Activated T-cell treated with anti-CD3 and anti-CD28 coated beads, Interleukin-2, amount 50 U/mL, for 24 hours (primary cell): ENCODE results near the gene STAG1.
"Not testable (repeated sequence)": the region's sequence is repeated elsewhere in the genome, so short reads cannot be mapped to it uniquely, and the experiment has no call there.

Source experiments
- DNase-seq: peaks from one replicate; pipeline ENCODE4 v3.0.0-alpha.2; 2020
- H3K27ac Mint-ChIP-seq: 2 replicates; pipeline ENCODE4 v1.8.0; 2020; ENCODE audit warnings: mild to moderate bottlenecking, mixed read lengths
- H3K27me3 Mint-ChIP-seq: 2 replicates; pipeline ENCODE4 v1.8.0; 2020; ENCODE audit warnings: mixed read lengths
- H3K36me3 Mint-ChIP-seq: 2 replicates; pipeline ENCODE4 v1.8.0; 2020; ENCODE audit warnings: low read depth, mixed read lengths
- H3K4me1 Mint-ChIP-seq: 2 replicates; pipeline ENCODE4 v1.8.0; 2020; ENCODE audit warnings: low read depth, mixed read lengths
- H3K4me3 Mint-ChIP-seq: 2 replicates; pipeline ENCODE4 v1.8.0; 2020; ENCODE audit warnings: mild to moderate bottlenecking, moderate library complexity, mixed read lengths
- H3K9me3 Mint-ChIP-seq: 2 replicates; pipeline ENCODE4 v1.8.0; 2020; ENCODE audit warnings: mixed read lengths

Gene STAG1

GRCh38 chr3:136731274-136731884 lies 20.8 kb downstream of the STAG1 start:
- no peak for DNase-seq
- Mint-ChIP-seq H3K27ac (peak overlapping the region; percentile 38), H3K27me3 (no peaks in the 10 kb centered on the region), H3K9me3 (no peaks in the 10 kb centered on the region), H3K36me3 (peaks cover 6% of the 10 kb centered on the region), H3K4me1 (peaks cover 76% of the 10 kb centered on the region), H3K4me3 (no peak overlapping the region)

- Mint-ChIP-seq H3K4me3 (no peak overlapping the region), H3K9me3 (no peaks in the 10 kb centered on the region), H3K27me3 (no peaks in the 10 kb centered on the region), H3K27ac (peak overlapping the region; percentile 38), H3K36me3 (no peaks in the 10 kb centered on the region), H3K4me1 (peaks cover 75% of the 10 kb centered on the region)
- no peak for DNase-seq
Measured at GRCh38 chr3:136730595-136731273, 21.4 kb downstream of the STAG1 start.

- Mint-ChIP-seq H3K27me3 (no peaks in the 10 kb centered on the region), H3K36me3 (peaks cover 8% of the 10 kb centered on the region), H3K9me3 (no peaks in the 10 kb centered on the region), H3K4me1 (peaks cover 70% of the 10 kb centered on the region), H3K4me3 (no peak overlapping the region), H3K27ac (no peak overlapping the region)
- DNase-seq: no peak
Measured at GRCh38 chr3:136728918-136729317, 23.3 kb downstream of the STAG1 start.

GRCh38 chr3:136728473-136728872 lies 23.7 kb downstream of the STAG1 start:
- Mint-ChIP-seq H3K36me3 (peaks cover 8% of the 10 kb centered on the region), H3K9me3 (no peaks in the 10 kb centered on the region), H3K27me3 (no peaks in the 10 kb centered on the region), H3K4me1 (peaks cover 68% of the 10 kb centered on the region), H3K4me3 (no peak overlapping the region), H3K27ac (no peak overlapping the region)
- DNase-seq: no peak

GRCh38 chr3:136725468-136725867 lies 26.7 kb downstream of the STAG1 start:
- H3K4me1 Mint-ChIP-seq: peaks cover 52% of the 10 kb centered on the region
- no peaks in the 10 kb centered on the region for H3K9me3 Mint-ChIP-seq
- no peaks in the 10 kb centered on the region for H3K27me3 Mint-ChIP-seq
- H3K4me3 Mint-ChIP-seq: no peak overlapping the region
- H3K27ac Mint-ChIP-seq: no peak overlapping the region
- peaks cover 21% of the 10 kb centered on the region for H3K36me3 Mint-ChIP-seq
- DNase-seq: no peak

GRCh38 chr3:136722916-136723315 lies 29.3 kb downstream of the STAG1 start:
- H3K9me3 Mint-ChIP-seq, DNase-seq, H3K27ac Mint-ChIP-seq, H3K27me3 Mint-ChIP-seq, H3K4me3 Mint-ChIP-seq: not testable (repeated sequence)
- Mint-ChIP-seq H3K36me3 (peaks cover 39% of the 10 kb centered on the region), H3K4me1 (peaks cover 43% of the 10 kb centered on the region)

- H3K4me3 Mint-ChIP-seq, H3K27ac Mint-ChIP-seq, DNase-seq, H3K27me3 Mint-ChIP-seq, H3K9me3 Mint-ChIP-seq: not testable (repeated sequence)
- Mint-ChIP-seq H3K4me1 (peaks cover 43% of the 10 kb centered on the region), H3K36me3 (peaks cover 40% of the 10 kb centered on the region)
Measured at GRCh38 chr3:136722399-136722798, 29.8 kb downstream of the STAG1 start.

GRCh38 chr3:136720091-136720490 lies 32.1 kb downstream of the STAG1 start:
- H3K4me3 Mint-ChIP-seq: no peak overlapping the region
- no peak overlapping the region for H3K27ac Mint-ChIP-seq
- H3K4me1 Mint-ChIP-seq: peaks cover 32% of the 10 kb centered on the region
- H3K9me3 Mint-ChIP-seq: no peaks in the 10 kb centered on the region
- H3K27me3 Mint-ChIP-seq: no peaks in the 10 kb centered on the region
- H3K36me3 Mint-ChIP-seq: peaks cover 39% of the 10 kb centered on the region
- no peak for DNase-seq

GRCh38 chr3:136716629-136717028 lies 35.5 kb downstream of the STAG1 start:
- no peak for DNase-seq
- peaks cover 35% of the 10 kb centered on the region for H3K4me1 Mint-ChIP-seq
- H3K27ac Mint-ChIP-seq: peak overlapping the region; percentile 22
- H3K4me3 Mint-ChIP-seq: no peak overlapping the region
- no peaks in the 10 kb centered on the region for H3K9me3 Mint-ChIP-seq
- H3K36me3 Mint-ChIP-seq: peaks cover 47% of the 10 kb centered on the region
- no peaks in the 10 kb centered on the region for H3K27me3 Mint-ChIP-seq

GRCh38 chr3:136714020-136714419 lies 38.2 kb downstream of the STAG1 start:
- H3K4me3 Mint-ChIP-seq: no peak overlapping the region
- no peak for DNase-seq
- peaks cover 30% of the 10 kb centered on the region for H3K4me1 Mint-ChIP-seq
- H3K27me3 Mint-ChIP-seq: no peaks in the 10 kb centered on the region
- H3K27ac Mint-ChIP-seq: no peak overlapping the region
- H3K36me3 Mint-ChIP-seq: peaks cover 44% of the 10 kb centered on the region
- H3K9me3 Mint-ChIP-seq: no peaks in the 10 kb centered on the region

GRCh38 chr3:136712941-136713340 lies 39.2 kb downstream of the STAG1 start:
- no peak overlapping the region for H3K4me3 Mint-ChIP-seq
- peaks cover 42% of the 10 kb centered on the region for H3K36me3 Mint-ChIP-seq
- H3K27me3 Mint-ChIP-seq: no peaks in the 10 kb centered on the region
- no peak for DNase-seq
- H3K9me3 Mint-ChIP-seq: no peaks in the 10 kb centered on the region
- no peak overlapping the region for H3K27ac Mint-ChIP-seq
- H3K4me1 Mint-ChIP-seq: peaks cover 28% of the 10 kb centered on the region

- not testable (repeated sequence) for H3K9me3 Mint-ChIP-seq, DNase-seq, H3K27me3 Mint-ChIP-seq, H3K4me3 Mint-ChIP-seq, H3K27ac Mint-ChIP-seq
- H3K4me1 Mint-ChIP-seq: peaks cover 22% of the 10 kb centered on the region
- peaks cover 51% of the 10 kb centered on the region for H3K36me3 Mint-ChIP-seq
Measured at GRCh38 chr3:136711888-136712287, 40.3 kb downstream of the STAG1 start.

- Mint-ChIP-seq H3K27ac (no peak overlapping the region), H3K9me3 (peaks cover 4% of the 10 kb centered on the region), H3K4me3 (no peak overlapping the region), H3K27me3 (no peaks in the 10 kb centered on the region), H3K4me1 (peaks cover 21% of the 10 kb centered on the region), H3K36me3 (peaks cover 56% of the 10 kb centered on the region)
- DNase-seq: no peak
Measured at GRCh38 chr3:136711277-136711676, 40.9 kb downstream of the STAG1 start.

- not testable (repeated sequence) for H3K27me3 Mint-ChIP-seq, DNase-seq, H3K9me3 Mint-ChIP-seq, H3K4me3 Mint-ChIP-seq, H3K27ac Mint-ChIP-seq
- Mint-ChIP-seq H3K4me1 (peaks cover 30% of the 10 kb centered on the region), H3K36me3 (peaks cover 65% of the 10 kb centered on the region)
Measured at GRCh38 chr3:136709775-136710174, 42.4 kb downstream of the STAG1 start.

GRCh38 chr3:136708333-136708985 lies 43.7 kb downstream of the STAG1 start:
- H3K27me3 Mint-ChIP-seq: no peaks in the 10 kb centered on the region
- no peak overlapping the region for H3K4me3 Mint-ChIP-seq
- peaks cover 4% of the 10 kb centered on the region for H3K9me3 Mint-ChIP-seq
- peaks cover 66% of the 10 kb centered on the region for H3K36me3 Mint-ChIP-seq
- peaks cover 30% of the 10 kb centered on the region for H3K4me1 Mint-ChIP-seq
- no peak for DNase-seq
- H3K27ac Mint-ChIP-seq: no peak overlapping the region
